HepG2 (cell line): ENCODE results near the gene DNAJC5. TPM values are rescaled to one million over a fixed set of nuclear protein-coding genes. Genes with fewer than 3 reads are reported as not detected.
A peak's percentile ranks its signal among the peaks of the same experiment; 100 is the strongest.

ENCODE experiments used
- ATF5 ChIP-seq: sonication (generic); formaldehyde crosslinking; IDR thresholded peaks from 2 replicates; pipeline ENCODE4 v1.4.0; 2020; ENCODE audit warnings: mild to moderate bottlenecking, low read depth, missing genetic modification reagents
- BCLAF1 ChIP-seq: fragments of 450-650 bp; IDR thresholded peaks from 2 replicates; pipeline ENCODE4 v1.6.1; 2017; ENCODE audit warnings: mild to moderate bottlenecking
- CTCF ChIP-seq: sonication (generic); formaldehyde crosslinking; IDR thresholded peaks from 2 replicates; pipeline ENCODE4 v1.5.0; 2020; ENCODE audit warnings: mild to moderate bottlenecking, missing genetic modification reagents, moderate library complexity
- DNMT3B ChIP-seq: conservative IDR thresholded peaks from 2 replicates; pipeline ENCODE4 v1.6.1; 2016; ENCODE audit warnings: missing biosample characterization, control low read depth
- ERF ChIP-seq: IDR thresholded peaks from 2 replicates; pipeline ENCODE4 v1.6.1; 2018; ENCODE audit warnings: missing biosample characterization, missing genetic modification reagents
- GABPA ChIP-seq, 2 experiments: IDR thresholded peaks; 2 replicates each; pipeline ENCODE4 v1.6.1; 2011 to 2016; ENCODE audit warnings: low read depth in 2 of 2, low read length in 1 of 2, missing biosample characterization in 1 of 2, missing genetic modification characterization in 1 of 2
- HIC2 ChIP-seq: sonication (generic); formaldehyde crosslinking; IDR thresholded peaks from 2 replicates; pipeline ENCODE4 v1.9.0; 2022; ENCODE audit warnings: low read depth, missing genetic modification reagents
- HOMEZ ChIP-seq: IDR thresholded peaks from 2 replicates; pipeline ENCODE4 v1.6.1; 2016; ENCODE audit warnings: low read depth
- JUN ChIP-seq: sonication (generic); formaldehyde crosslinking; IDR thresholded peaks from 2 replicates; pipeline ENCODE4 v1.4.0; 2020; ENCODE audit warnings: mild to moderate bottlenecking, missing genetic modification reagents
- KDM5A ChIP-seq: fragments of 200-600 bp; sonication (generic); IDR thresholded peaks from 2 replicates; pipeline ENCODE4 v1.7.0; 2018; ENCODE audit warnings: antibody characterized with exemption, mild to moderate bottlenecking, low read length, borderline replicate concordance
- MBD4 ChIP-seq: IDR thresholded peaks from 2 replicates; pipeline ENCODE4 v1.6.1; 2012; ENCODE audit warnings: low read length, inconsistent platforms, borderline replicate concordance
- MBNL3 ChIP-seq: fragments of 250-450 bp; sonication (Bioruptor Pico); conservative IDR thresholded peaks from 2 replicates; pipeline ENCODE4 v1.8.0; 2022; ENCODE audit warnings: mild to moderate bottlenecking, inconsistent platforms
- MTF1 ChIP-seq: sonication (generic); formaldehyde crosslinking; IDR thresholded peaks from 2 replicates; pipeline ENCODE4 v1.5.0; 2020; ENCODE audit warnings: missing genetic modification reagents
- PHF8 ChIP-seq: sonication (generic); formaldehyde crosslinking; IDR thresholded peaks from 2 replicates; pipeline ENCODE4 v1.5.0; 2020; ENCODE audit warnings: missing genetic modification reagents
- PRPF4 ChIP-seq: fragments of 200-400 bp; formaldehyde crosslinking; IDR thresholded peaks from 2 replicates; pipeline ENCODE4 v1.6.1; 2016; ENCODE audit warnings: low read length, low read depth; ENCODE audit not compliant: poor library complexity, severe bottlenecking
- RARA ChIP-seq: IDR thresholded peaks from 2 replicates; pipeline ENCODE4 v1.6.1; 2016; ENCODE audit warnings: missing genetic modification reagents, missing compliant biosample characterization
- RORA ChIP-seq: sonication (generic); formaldehyde crosslinking; IDR thresholded peaks from 2 replicates; pipeline ENCODE4 v1.5.0; 2020; ENCODE audit warnings: mild to moderate bottlenecking, missing genetic modification reagents, moderate library complexity
- SMARCE1 ChIP-seq: fragments of 450-650 bp; IDR thresholded peaks from 2 replicates; pipeline ENCODE4 v1.6.1; 2017; ENCODE audit warnings: borderline replicate concordance
- ZNF24 ChIP-seq: fragments of 450-650 bp; IDR thresholded peaks from 2 replicates; pipeline ENCODE4 v1.6.1; 2017; ENCODE audit warnings: antibody characterized with exemption, mild to moderate bottlenecking
- ZNF468 ChIP-seq: sonication (generic); formaldehyde crosslinking; IDR thresholded peaks from 2 replicates; pipeline ENCODE4 v1.8.0; 2022; ENCODE audit warnings: mild to moderate bottlenecking, moderate library complexity, missing genetic modification reagents
- ZSCAN21 ChIP-seq: sonication (generic); formaldehyde crosslinking; IDR thresholded peaks from 2 replicates; pipeline ENCODE4 v1.8.0; 2022; ENCODE audit warnings: mild to moderate bottlenecking, missing genetic modification reagents, moderate library complexity, borderline replicate concordance
- polyA plus RNA-seq, 8 experiments: library from polyadenylated mRNA; depleted of rRNA in 3 of 8; stranded (reverse) in 7 of 8; unstranded in 1 of 8; fragments of >200 nt; fragmentation: Illumina TruSeq in 4 of 8; extraction: Trizol in 4 of 8; gene quantifications; 2 replicates each; pipeline versions ENCODE4 v1.2.1 to v1.2.3, GENCODE V29; 2011 to 2016; ENCODE audit warnings: low read depth in 4 of 8, missing spikeins in 1 of 8, mixed read lengths in 1 of 8; ENCODE audit not compliant: insufficient read depth in 1 of 8
- total RNA-seq, 5 experiments: library from RNA; depleted of rRNA; stranded (reverse); fragments of >200 nt; fragmentation: Illumina TruSeq; extraction: Trizol; gene quantifications; 2 replicates each; pipeline ENCODE4 v1.2.3, GENCODE V29; 2016; ENCODE audit warnings: low read depth in 1 of 5

The DNAJC5 gene
- total and polyA plus RNA-seq, 2 of the 13 experiments (the other 11 are each of a cell fraction or from before 2014, with no cell fraction given), result 42.8 to 64.5 TPM

- no peak for TF ChIP-seq BCLAF1
- TF ChIP-seq ZSCAN21 (CRISPR knock-in tag), result peak; percentile 81; the same call in 1 of the 2 replicates
- TF ChIP-seq GABPA (IDR thresholded peaks at IDR 0.05; ENCODE audit: low read depth, low read length), result no peak
- peak; percentile 82 for TF ChIP-seq GABPA (CRISPR knock-in tag; IDR thresholded peaks at IDR 0.05; ENCODE audit: low read depth)
- TF ChIP-seq PRPF4, result no peak
- TF ChIP-seq ZNF24, result no peak
- no peak; the same call in 1 of the 2 replicates for TF ChIP-seq HOMEZ (CRISPR knock-in tag)
- TF ChIP-seq HIC2 (CRISPR knock-in tag), result 0 out of 2 replicates have a peak, but pooled peaks have one; percentile 44
- no peak for TF ChIP-seq SMARCE1
- TF ChIP-seq CTCF, result peak; percentile 19; the same call in 1 of the 2 replicates
- TF ChIP-seq MBD4, result no peak
- TF ChIP-seq DNMT3B (CRISPR knock-in tag), result no peak
- peak; percentile 72 for TF ChIP-seq RARA (CRISPR knock-in tag)
- 0 out of 2 replicates have a peak, but pooled peaks have one; percentile 55 for TF ChIP-seq MBNL3
- peak; percentile 82 for TF ChIP-seq KDM5A
- peak; percentile 95 for TF ChIP-seq JUN
- peak; percentile 91; the same call in 1 of the 2 replicates for TF ChIP-seq RORA
- peak; percentile 94 for TF ChIP-seq MTF1 (CRISPR knock-in tag)
- no peak for TF ChIP-seq ZNF468
- TF ChIP-seq ERF (CRISPR knock-in tag), result peak; percentile 99
- TF ChIP-seq PHF8 (CRISPR knock-in tag), result peak; percentile 98
- peak; percentile 98 for TF ChIP-seq ATF5
Measured at GRCh38 chr20:63955827-63956663, 61.1 kb downstream of the DNAJC5 start, which contains the start of gene UCKL1 (continued).
